IPS-11a (cell line): ENCODE data around the gene CA7.
"Not testable (repeated sequence)": the region's sequence is repeated elsewhere in the genome, so short reads cannot be mapped to it uniquely, and the experiment has no call there.

ENCODE experiments used
- H3K4me3 ChIP-seq: one replicate; pipeline ENCODE4 v1.5.1; 2013; ENCODE audit warnings: low read depth, low read length, control low read depth

CA7 gene

GRCh38 chr16:66846266-66846665 is 2.1 kb downstream of the CA7 start:
- H3K4me3 ChIP-seq, result no peak overlapping the region

- no peak overlapping the region for H3K4me3 ChIP-seq
Measured at GRCh38 chr16:66846831-66847230, 2.6 kb downstream of the CA7 start.

- no peak overlapping the region for H3K4me3 ChIP-seq
Measured at GRCh38 chr16:66847533-66848067, 3.4 kb downstream of the CA7 start.

GRCh38 chr16:66848172-66848571 is 4.0 kb downstream of the CA7 start:
- no peak overlapping the region for H3K4me3 ChIP-seq

- no peak overlapping the region for H3K4me3 ChIP-seq
Measured at GRCh38 chr16:66849021-66849420, 4.8 kb downstream of the CA7 start.

- no peak overlapping the region for H3K4me3 ChIP-seq
Measured at GRCh38 chr16:66849549-66849948, 5.3 kb downstream of the CA7 start.

- no peak overlapping the region for H3K4me3 ChIP-seq
Measured at GRCh38 chr16:66850115-66850815, 6.1 kb downstream of the CA7 start.

GRCh38 chr16:66851166-66851964 is 7.2 kb downstream of the CA7 start:
- no peak overlapping the region for H3K4me3 ChIP-seq

- H3K4me3 ChIP-seq, result no peak overlapping the region
Measured at GRCh38 chr16:66853261-66854139, 9.3 kb downstream of the CA7 start.

- H3K4me3 ChIP-seq, result no peak overlapping the region
Measured at GRCh38 chr16:66856184-66856730, 12.0 kb downstream of the CA7 start.

GRCh38 chr16:66856801-66857200 is 12.6 kb downstream of the CA7 start:
- no peak overlapping the region for H3K4me3 ChIP-seq

GRCh38 chr16:66857437-66857836 is 13.2 kb downstream of the CA7 start:
- no peak overlapping the region for H3K4me3 ChIP-seq

GRCh38 chr16:66858740-66859396 is 14.7 kb downstream of the CA7 start:
- H3K4me3 ChIP-seq, result no peak overlapping the region

- H3K4me3 ChIP-seq, result no peak overlapping the region
Measured at GRCh38 chr16:66859397-66860068, 15.3 kb downstream of the CA7 start.

- no peak overlapping the region for H3K4me3 ChIP-seq
Measured at GRCh38 chr16:66862023-66862520, 17.9 kb downstream of the CA7 start.

GRCh38 chr16:66863707-66864106 is 19.5 kb downstream of the CA7 start:
- no peak overlapping the region for H3K4me3 ChIP-seq

GRCh38 chr16:66869424-66869823 is 25.2 kb downstream of the CA7 start:
- no peak overlapping the region for H3K4me3 ChIP-seq

GRCh38 chr16:66871363-66871762 is 27.1 kb downstream of the CA7 start:
- H3K4me3 ChIP-seq, result not testable (repeated sequence)

GRCh38 chr16:66871840-66872239 is 27.6 kb downstream of the CA7 start:
- H3K4me3 ChIP-seq, result no peak overlapping the region

GRCh38 chr16:66872559-66872942 is 28.3 kb downstream of the CA7 start:
- no peak overlapping the region for H3K4me3 ChIP-seq
